ENCODE measurements around the gene RBM20.

- no peak for TF ChIP-seq YY1 (IDR thresholded peaks at IDR 0.05; ENCODE audit: insufficient read depth, insufficient read length)
- TF ChIP-seq ZNF274 (IDR thresholded peaks at IDR 0.05; ENCODE audit: low read depth, low read length): no peak
Measured at GRCh38 chr10:110772454-110773025, 128.4 kb downstream of the RBM20 start.

All from NT2/D1 (cell line).